ENCODE results near the gene SCGB3A1. TPM values are rescaled to one million over a fixed set of nuclear protein-coding genes. Genes with fewer than 3 reads are reported as not detected.

Gene SCGB3A1
- total and polyA plus RNA-seq, 2 donors (not counting 1 experiment from before 2014, with no cell fraction given), result not detected

- no peak overlapping the region for H2AFZ ChIP-seq (ENCODE audit: insufficient read depth, low read depth, low read length, poor library complexity, severe bottlenecking)
- intact Hi-C loops (cut with micrococcal nuclease), result no loop called here
Observed at GRCh38 chr5:180605554-180606214, 14.4 kb upstream of the SCGB3A1 start.

More at GRCh38 chr5:180605554-180606214, 14.4 kb upstream of the SCGB3A1 start:
- no peak for ATAC-seq (ENCODE audit: low read depth)
- Histone ChIP-seq H3K9ac (ENCODE audit: low read length) (no peak overlapping the region), H3K4me1 (ENCODE audit: control insufficient read depth in 2 of 2, insufficient read depth in 2 of 2, low read length in 2 of 2) (no peaks in the 10 kb centered on the region), H3K4me3 (ENCODE audit: control extremely low read depth in 1 of 5, extremely low read depth in 1 of 5, insufficient read depth in 1 of 5, low read depth in 2 of 5, low read length in 4 of 5) (no peak overlapping the region), H3K9me3 (ENCODE audit: control extremely low read depth in 1 of 3, control insufficient read depth in 2 of 3, insufficient read depth in 1 of 3, low read length in 2 of 3) (no peaks in the 10 kb centered on the region), H4K20me1 (ENCODE audit: control insufficient read depth, insufficient read depth, low read length, poor library complexity, severe bottlenecking) (no peaks in the 10 kb centered on the region), H3K79me2 (ENCODE audit: control insufficient read depth, insufficient read depth, low read length) (no peaks in the 10 kb centered on the region), H3K36me3 (replicated peaks in 1 of 2; ENCODE audit: control extremely low read depth in 1 of 2, control insufficient read depth in 1 of 2, extremely low read depth in 1 of 2, insufficient read depth in 2 of 2, low read length in 1 of 2) (no peaks in the 10 kb centered on the region), H3K4me2 (replicated peaks; ENCODE audit: low read depth, low read length, poor library complexity, severe bottlenecking) (no peak overlapping the region), H3K27ac (ENCODE audit: low read length in 2 of 2) (no peak overlapping the region), H3K27me3 (replicated peaks in 1 of 4; ENCODE audit: control extremely low read depth in 1 of 4, control insufficient read depth in 3 of 4, insufficient read depth in 4 of 4, low read length in 3 of 4) (peaks cover 0 to 2% (median 0%) of the 10 kb centered on the region in 4 experiments)
- Mint-ChIP-seq H3K4me1 (no peaks in the 10 kb centered on the region), H3K4me3 (no peak overlapping the region), H3K9me3 (ENCODE audit: insufficient read depth) (no peaks in the 10 kb centered on the region), H3K27ac (no peak overlapping the region), H3K27me3 (no peaks in the 10 kb centered on the region)
- no peak for TF ChIP-seq EZH2 (IDR thresholded peaks at IDR 0.05; ENCODE audit: borderline replicate concordance, insufficient read depth, low read depth, low read length, poor library complexity, severe bottlenecking)
- peak; percentile 75 for TF ChIP-seq CTCF (IDR thresholded peaks at IDR 0.05)
- ChIA-PET CTCF (interaction anchor here (1.6 kb wide), 1 partner anchor 25 kb away, joined by 4 read pairs; no protein-coding TSS in a partner anchor), POLR2A (no interaction called here)
- WGBS (ENCODE audit: insufficient coverage), result 60% methylated on average over 11 of the region's 11 CpGs
- peak; percentile 42 for DNase-seq

Measured in B cell (primary cell).